SK-N-SH (cell line): ENCODE measurements around the gene PPFIBP2. TPM values are rescaled to one million over a fixed set of nuclear protein-coding genes. Genes with fewer than 3 reads are reported as not detected.

Experiments used
- CTCF ChIA-PET: fragments of 300-600, 350-600 bp; formaldehyde crosslinking; extraction: SDS; loops from one replicate; lab custom pipeline; 2021; lab: Yijun Ruan, JAX
- POLR2A ChIA-PET: fragments of 350-600 bp; sonication (Branson Sonifier 250); formaldehyde crosslinking; extraction: SDS; loops from one replicate; lab custom pipeline; 2020; ENCODE audit warnings: antibody characterized with exemption, inconsistent platforms; lab: Yijun Ruan, JAX
- DNase-seq: peaks from one replicate; pipeline ENCODE4 v3.0.0; 2012
- H2AFZ ChIP-seq: fragments of 200-600 bp; sonication (generic); 2 replicates; pipeline ENCODE4 v1.8.1; 2016; ENCODE audit warnings: antibody characterized with exemption, mild to moderate bottlenecking, low read depth
- H3F3A ChIP-seq: fragments of 200-600 bp; sonication (generic); replicated peaks from 2 replicates; pipeline ENCODE3; 2016; ENCODE audit warnings: antibody characterized with exemption, mild to moderate bottlenecking; ENCODE audit not compliant: insufficient read depth
- H3K27ac ChIP-seq, 2 experiments: fragments of 200-500 bp in 1 of 2; fragments of 200-600 bp in 1 of 2; sonication (Bioruptor generic) in 1 of 2; sonication (generic), shearing (Covaris generic) in 1 of 2; 2 replicates each; pipeline versions ENCODE4 v1.5.1 to v1.6.1; 2014 to 2016; ENCODE audit warnings: low read depth in 2 of 2, inconsistent platforms in 1 of 2, low read length in 1 of 2, mild to moderate bottlenecking in 1 of 2, mixed read lengths in 1 of 2
- H3K27me3 ChIP-seq: fragments of 200-600 bp; sonication (generic), shearing (Covaris generic); 2 replicates; pipeline ENCODE4 v1.6.1; 2016; ENCODE audit warnings: mixed run types; ENCODE audit not compliant: insufficient read depth
- H3K36me3 ChIP-seq, 2 experiments: fragments of 200-500 bp in 1 of 2; fragments of 200-600 bp in 1 of 2; sonication (Bioruptor generic) in 1 of 2; sonication (generic) in 1 of 2; replicated peaks in 1 of 2; 2 replicates each; pipeline versions ENCODE3 to v1.5.1; 2014 to 2016; ENCODE audit warnings: low read length in 1 of 2, mild to moderate bottlenecking in 1 of 2; ENCODE audit not compliant: insufficient read depth in 2 of 2, control insufficient read depth in 1 of 2
- H3K4me1 ChIP-seq, 2 experiments: fragments of 200-500 bp in 1 of 2; fragments of 200-600 bp in 1 of 2; sonication (Bioruptor generic) in 1 of 2; sonication (generic), shearing (Covaris generic) in 1 of 2; 2 replicates each; pipeline versions ENCODE4 v1.5.1 to v1.6.1; 2014 to 2016; ENCODE audit warnings: low read depth in 1 of 2, low read length in 1 of 2, mixed run types in 1 of 2; ENCODE audit not compliant: insufficient read depth in 2 of 2, control insufficient read depth in 1 of 2
- H3K4me2 ChIP-seq: fragments of 200-600 bp; sonication (generic), shearing (Covaris generic); 2 replicates; pipeline ENCODE4 v1.6.1; 2017; ENCODE audit warnings: mixed run types
- H3K4me3 ChIP-seq, 2 experiments: fragments of 200-500 bp in 1 of 2; fragments of 200-600 bp in 1 of 2; sonication (Bioruptor generic) in 1 of 2; sonication (generic), shearing (Covaris generic) in 1 of 2; 2 replicates each; pipeline versions ENCODE4 v1.5.1 to v1.8.1; 2014 to 2016; ENCODE audit warnings: low read depth in 2 of 2, inconsistent platforms in 1 of 2, low read length in 1 of 2, mild to moderate bottlenecking in 1 of 2, mixed read lengths in 1 of 2, moderate library complexity in 1 of 2
- H3K79me2 ChIP-seq: fragments of 200-600 bp; sonication (generic); 2 replicates; pipeline ENCODE4 v1.8.1; 2017; ENCODE audit warnings: mild to moderate bottlenecking; ENCODE audit not compliant: insufficient read depth
- H3K9ac ChIP-seq: fragments of 200-600 bp; sonication (generic); 2 replicates; pipeline ENCODE4 v1.6.1; 2017; ENCODE audit warnings: mixed run types
- H3K9me2 ChIP-seq: fragments of 200-600 bp; sonication (generic); 2 replicates; pipeline ENCODE4 v1.6.1; 2017; ENCODE audit warnings: mixed run types
- H3K9me3 ChIP-seq: fragments of 200-600 bp; sonication (generic); 2 replicates; pipeline ENCODE4 v1.6.1; 2017; ENCODE audit warnings: mixed run types, mild to moderate bottlenecking, moderate library complexity
- H4K20me1 ChIP-seq: fragments of 200-600 bp; sonication (generic); 2 replicates; pipeline ENCODE4 v1.6.1; 2017; ENCODE audit warnings: mild to moderate bottlenecking, mixed run types; ENCODE audit not compliant: insufficient read depth
- CHD2 ChIP-seq: fragments of 150-350 bp; IDR thresholded peaks from 2 replicates; pipeline ENCODE4 v1.6.1; 2018; ENCODE audit warnings: low read length; ENCODE audit not compliant: partially characterized antibody
- EP300 ChIP-seq, 2 experiments: IDR thresholded peaks; 2 replicates each; pipeline versions ENCODE4 v1.4.0 to v1.6.1; 2012; ENCODE audit warnings: borderline replicate concordance in 1 of 2, low read depth in 1 of 2, low read length in 1 of 2
- EZH2phosphoT487 ChIP-seq: fragments of 200-600 bp; sonication (generic); IDR thresholded peaks from 2 replicates; pipeline ENCODE4 v1.6.1; 2017; ENCODE audit warnings: low read depth, mixed run types, mild to moderate bottlenecking, antibody characterized with exemption, moderate library complexity, borderline replicate concordance
- FOXJ3 ChIP-seq: sonication (generic); formaldehyde crosslinking; IDR thresholded peaks from 2 replicates; pipeline ENCODE4 v1.5.1; 2020; ENCODE audit warnings: mild to moderate bottlenecking, missing genetic modification reagents
- FOXM1 ChIP-seq: IDR thresholded peaks from 2 replicates; pipeline ENCODE4 v1.4.0; 2012; ENCODE audit warnings: low read depth, mild to moderate bottlenecking
- GABPA ChIP-seq: IDR thresholded peaks from 2 replicates; pipeline ENCODE4 v1.4.0; 2012; ENCODE audit warnings: low read depth, mild to moderate bottlenecking
- GATA2 ChIP-seq: sonication (generic); formaldehyde crosslinking; IDR thresholded peaks from 2 replicates; pipeline ENCODE4 v1.5.0; 2020; ENCODE audit warnings: mild to moderate bottlenecking, missing genetic modification reagents
- IRF3 ChIP-seq: fragments of 150-350 bp; IDR thresholded peaks from 2 replicates; pipeline ENCODE4 v1.6.1; 2016; ENCODE audit warnings: mild to moderate bottlenecking, low read depth, low read length
- JUND ChIP-seq: IDR thresholded peaks from 2 replicates; pipeline ENCODE4 v1.4.0; 2012
- MXI1 ChIP-seq: IDR thresholded peaks from 2 replicates; pipeline ENCODE4 v1.6.1; 2012; ENCODE audit warnings: mild to moderate bottlenecking, low read depth, low read length, improper control_type of control experiment
- NFIC ChIP-seq: IDR thresholded peaks from 2 replicates; pipeline ENCODE4 v1.4.0; 2012; ENCODE audit warnings: borderline replicate concordance
- NRF1 ChIP-seq: IDR thresholded peaks from 2 replicates; pipeline ENCODE4 v1.6.1; 2012; ENCODE audit warnings: low read depth, mild to moderate bottlenecking, low read length
- PBX3 ChIP-seq: IDR thresholded peaks from 2 replicates; pipeline ENCODE4; 2012
- POLR2AphosphoS5 ChIP-seq: IDR thresholded peaks from 2 replicates; pipeline ENCODE4 v1.6.1; 2012; ENCODE audit warnings: low read depth, low read length
- RAD21 ChIP-seq: IDR thresholded peaks from 2 replicates; pipeline ENCODE4 v1.6.1; 2012; ENCODE audit warnings: mild to moderate bottlenecking, low read length
- RCOR1 ChIP-seq: fragments of 150-350 bp; IDR thresholded peaks from 2 replicates; pipeline ENCODE4 v1.6.1; 2017; ENCODE audit warnings: antibody characterized with exemption, low read length
- SMC3 ChIP-seq: IDR thresholded peaks from 2 replicates; pipeline ENCODE4 v1.6.1; 2012; ENCODE audit warnings: low read depth, low read length, improper control_type of control experiment
- TAF1 ChIP-seq: IDR thresholded peaks from 2 replicates; pipeline ENCODE4 v1.6.1; 2012; ENCODE audit warnings: low read depth, mild to moderate bottlenecking, low read length, moderate library complexity, borderline replicate concordance
- TCF12 ChIP-seq: IDR thresholded peaks from 2 replicates; pipeline ENCODE4 v1.4.0; 2012
- TEAD4 ChIP-seq: IDR thresholded peaks from 2 replicates; pipeline ENCODE4 v1.4.0; 2012; ENCODE audit warnings: mild to moderate bottlenecking, borderline replicate concordance; ENCODE audit not compliant: insufficient read depth
- WGBS: methylation state at CpG from one replicate; pipeline ENCODE4 v1.1.6; 2017; ENCODE audit warnings: low lambda C conversion rate; 5-methylcytosine and 5-hydroxymethylcytosine counted together
- polyA plus RNA-seq, 3 experiments: library from polyadenylated mRNA; depleted of rRNA; stranded (reverse); fragments of >200 nt; gene quantifications; 2 replicates each; pipeline ENCODE4 v1.2.3, GENCODE V29; 2012
- TF ChIP-seq, protein P1 (sequence below): IDR thresholded peaks from 2 replicates; pipeline ENCODE4 v1.4.0; 2012; ENCODE audit warnings: low read depth, borderline replicate concordance

Gene PPFIBP2
- polyA plus RNA-seq, 1 of the 3 experiments (the other 2 are of a cell fraction) = 0.67 TPM

DNA sequence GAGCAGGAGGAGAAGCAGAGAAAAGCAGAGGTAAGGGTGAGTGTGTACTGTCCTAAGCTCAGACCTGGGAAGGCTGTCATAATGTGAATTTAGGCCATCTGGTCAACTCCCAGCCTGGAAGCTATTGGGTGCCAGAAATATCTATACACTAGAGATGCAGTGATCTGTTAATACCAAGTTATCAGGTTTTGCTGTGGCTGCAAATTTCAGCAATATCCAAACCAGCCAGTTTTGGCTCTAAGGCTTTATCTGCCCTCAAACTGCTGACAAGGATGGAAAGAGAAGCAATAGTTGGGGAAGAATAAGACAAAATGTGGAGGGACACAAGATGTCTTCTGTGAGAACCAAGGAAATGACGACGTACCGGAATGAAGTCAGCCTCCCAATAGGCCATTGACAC, 96.6 kb downstream of the PPFIBP2 start (continued):
- TF ChIP-seq EZH2phosphoT487 = no peak
- TF ChIP-seq JUND = no peak

- 76% methylated on average over 1 of the region's 1 CpG for WGBS
- no peak for DNase-seq
Measured at GRCh38 chr11:7611411-7611810, 97.6 kb downstream of the PPFIBP2 start.

More at GRCh38 chr11:7611411-7611810, 97.6 kb downstream of the PPFIBP2 start:
- no peak overlapping the region for H3K4me2 ChIP-seq
- H3K9me3 ChIP-seq = no peaks in the 10 kb centered on the region
- no peak overlapping the region for H2AFZ ChIP-seq
- TF ChIP-seq PBX3 (no peak), JUND (no peak), TAF1 (no peak), TEAD4 (no peak), MXI1 (no peak), RCOR1 (no peak), IRF3 (no peak), FOXJ3 (CRISPR knock-in tag) (no peak), GABPA (no peak), FOXM1 (no peak), SMC3 (no peak), NRF1 (no peak), TCF12 (no peak), GATA2 (no peak), NFIC (no peak), POLR2AphosphoS5 (no peak), RAD21 (no peak), EP300 (IDR thresholded peaks at IDR 0.05; ENCODE audit: borderline replicate concordance in 1 of 2, low read depth in 1 of 2, low read length in 1 of 2) (no peak), CHD2 (no peak)
- TF ChIP-seq, protein P1, sequence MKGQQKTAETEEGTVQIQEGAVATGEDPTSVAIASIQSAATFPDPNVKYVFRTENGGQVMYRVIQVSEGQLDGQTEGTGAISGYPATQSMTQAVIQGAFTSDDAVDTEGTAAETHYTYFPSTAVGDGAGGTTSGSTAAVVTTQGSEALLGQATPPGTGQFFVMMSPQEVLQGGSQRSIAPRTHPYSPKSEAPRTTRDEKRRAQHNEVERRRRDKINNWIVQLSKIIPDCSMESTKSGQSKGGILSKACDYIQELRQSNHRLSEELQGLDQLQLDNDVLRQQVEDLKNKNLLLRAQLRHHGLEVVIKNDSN = no peak
- ChIA-PET POLR2A (no interaction called here), CTCF (interaction anchor here (1.1 to 1.5 kb wide), 4 partner anchors 9 to 46 kb away, joined by 3 to 4 read pairs (median 3); no protein-coding TSS in a partner anchor)
- no peak overlapping the region for H3K27ac ChIP-seq
- H3K4me1 ChIP-seq = peaks cover 0 to 6% of the 10 kb centered on the region in 2 experiments; a peak in 2 of 4 replicates
- no peaks in the 10 kb centered on the region for H3K9me2 ChIP-seq
- no peaks in the 10 kb centered on the region for H3K27me3 ChIP-seq
- peaks cover 0 to 2% of the 10 kb centered on the region in 2 experiments for H3K36me3 ChIP-seq
- no peak overlapping the region for H3K4me3 ChIP-seq
- no peaks in the 10 kb centered on the region for H3K79me2 ChIP-seq
- no peaks in the 10 kb centered on the region for H4K20me1 ChIP-seq
- H3K9ac ChIP-seq = no peak overlapping the region
- H3F3A ChIP-seq = no peaks in the 10 kb centered on the region
